K562 (cell line): Measurements from ENCODE around the gene CTRB1. TPM values are rescaled to one million over a fixed set of nuclear protein-coding genes. Genes with fewer than 3 reads are reported as not detected.

Experiments
- ARID3B ChIP-seq: fragments of 250-450 bp; sonication (Bioruptor Pico); IDR thresholded peaks from 2 replicates; pipeline ENCODE4 v1.4.0; 2020; ENCODE audit warnings: borderline replicate concordance
- CREM ChIP-seq: IDR thresholded peaks from 2 replicates; pipeline ENCODE4 v1.6.1; 2014; ENCODE audit warnings: antibody characterized with exemption, low read depth
- FOXK1 ChIP-seq: sonication (generic); formaldehyde crosslinking; IDR thresholded peaks from 2 replicates; pipeline ENCODE4 v1.8.0; 2022; ENCODE audit warnings: missing genetic modification reagents, mild to moderate bottlenecking, borderline replicate concordance
- HOXB6 ChIP-seq: fragments of 250-450 bp; sonication (Bioruptor Pico); IDR thresholded peaks from 2 replicates; pipeline ENCODE4 v1.5.1; 2022; ENCODE audit warnings: mild to moderate bottlenecking, borderline replicate concordance
- ILK ChIP-seq: fragments of 450-650 bp; IDR thresholded peaks from 2 replicates; pipeline ENCODE4 v1.6.1; 2016; ENCODE audit warnings: missing genetic modification characterization, low read depth, mild to moderate bottlenecking, missing compliant biosample characterization, moderate library complexity, borderline replicate concordance
- KLF10 ChIP-seq: fragments of 250-450 bp; sonication (Bioruptor Pico); IDR thresholded peaks from 2 replicates; pipeline ENCODE4 v1.6.1; 2021; ENCODE audit warnings: matching md5 sums
- POLR2AphosphoS2 ChIP-seq: IDR thresholded peaks from 2 replicates; pipeline ENCODE4 v1.6.1; 2012; ENCODE audit warnings: low read length, improper control_type of control experiment
- PRMT5 ChIP-seq: sonication (generic); formaldehyde crosslinking; IDR thresholded peaks from 2 replicates; pipeline ENCODE4 v1.5.0; 2020; ENCODE audit warnings: missing genetic modification reagents
- PRPF4 ChIP-seq: fragments of 200-400 bp; formaldehyde crosslinking; IDR thresholded peaks from one replicate; pipeline ENCODE4 v1.6.1; 2017; ENCODE audit warnings: low read length, low read depth, mild to moderate bottlenecking; ENCODE audit not compliant: insufficient read depth, poor library complexity, severe bottlenecking
- RAD21 ChIP-seq, 2 experiments: fragments of 250-450 bp in 1 of 2; fragments of 450-650 bp in 1 of 2; sonication (Bioruptor Pico) in 1 of 2; formaldehyde crosslinking in 1 of 2; IDR thresholded peaks in 1 of 2; conservative IDR thresholded peaks in 1 of 2; 2 replicates each; pipeline versions ENCODE4 v1.4.0 to v1.8.0; 2020 to 2022; ENCODE audit warnings: mild to moderate bottlenecking in 2 of 2, moderate library complexity in 1 of 2
- RBM15 ChIP-seq: fragments of 200-400 bp; formaldehyde crosslinking; IDR thresholded peaks from 2 replicates; pipeline ENCODE4 v1.6.1; 2018; ENCODE audit warnings: mild to moderate bottlenecking, low read length, moderate library complexity; ENCODE audit not compliant: insufficient read depth
- RBM25 ChIP-seq: fragments of 200-400 bp; formaldehyde crosslinking; IDR thresholded peaks from 2 replicates; pipeline ENCODE4 v1.6.1; 2018; ENCODE audit warnings: low read length, low read depth, moderate library complexity; ENCODE audit not compliant: severe bottlenecking
- RCOR1 ChIP-seq, 2 experiments: IDR thresholded peaks; 2 replicates each; pipeline ENCODE4 v1.6.1; 2012; ENCODE audit warnings: low read depth in 2 of 2, low read length in 2 of 2, borderline replicate concordance in 1 of 2, improper control_type of control experiment in 1 of 2
- SIN3B ChIP-seq: fragments of 450-650 bp; IDR thresholded peaks from 2 replicates; pipeline ENCODE4 v1.6.1; 2017; ENCODE audit warnings: low read depth, mild to moderate bottlenecking, moderate library complexity
- ZEB2 ChIP-seq: fragments of 450-650 bp; IDR thresholded peaks from 2 replicates; pipeline ENCODE4 v1.6.1; 2016
- ZFP1 ChIP-seq: fragments of 450-650 bp; formaldehyde crosslinking; IDR thresholded peaks from 2 replicates; pipeline ENCODE4 v1.4.0; 2020; ENCODE audit warnings: mild to moderate bottlenecking, mixed read lengths
- ZNF507 ChIP-seq: conservative IDR thresholded peaks from 2 replicates; pipeline ENCODE4 v1.6.1; 2017; ENCODE audit warnings: missing genetic modification characterization, missing compliant biosample characterization
- polyA plus RNA-seq, 8 experiments: library from polyadenylated mRNA; depleted of rRNA in 4 of 8; stranded (reverse) in 5 of 8; unstranded in 3 of 8; fragments of >200 nt; fragmentation: Nextera tagmentation in 2 of 8; fragmentation: Illumina TruSeq in 1 of 8; extraction: Ambion mirVana in 2 of 8; extraction: Trizol in 1 of 8; gene quantifications; 2 replicates each; pipeline versions ENCODE4 v1.2.1 to v1.2.3, GENCODE V29; 2011 to 2014; ENCODE audit warnings: inconsistent platforms in 1 of 8, missing spikeins in 1 of 8
- total RNA-seq, 7 experiments: library from RNA; depleted of rRNA in 6 of 7; stranded (reverse); fragments of >200 nt in 6 of 7; fragmentation: Illumina TruSeq in 2 of 7; extraction: Trizol in 2 of 7; gene quantifications; 2 replicates each; pipeline versions ENCODE4 v1.2.1 to v1.2.3, GENCODE V29; 2011 to 2021; ENCODE audit warnings: low replicate concordance in 1 of 7
- TF ChIP-seq, protein P1 (sequence below): fragments of 250-450 bp; sonication (Bioruptor Pico); IDR thresholded peaks from 2 replicates; pipeline ENCODE4 v1.8.0; 2022; ENCODE audit warnings: moderate library complexity, mild to moderate bottlenecking, inconsistent platforms
- TF ChIP-seq, protein P2 (sequence below): sonication (generic); formaldehyde crosslinking; IDR thresholded peaks from 2 replicates; pipeline ENCODE4 v1.8.0; 2022; ENCODE audit warnings: missing genetic modification reagents, mild to moderate bottlenecking, borderline replicate concordance
- TF ChIP-seq, protein P3 (sequence below): fragments of 450-650 bp; formaldehyde crosslinking; IDR thresholded peaks from 2 replicates; pipeline ENCODE4 v1.4.0; 2022; ENCODE audit warnings: missing genetic modification characterization
- TF ChIP-seq, protein P4 (sequence below), 2 experiments: fragments of 250-450 bp in 1 of 2; fragments of 450-650 bp in 1 of 2; sonication (Bioruptor Pico) in 1 of 2; IDR thresholded peaks; 2 replicates each; pipeline versions ENCODE4 v1.6.1 to v1.8.0; 2016 to 2021; ENCODE audit warnings: mild to moderate bottlenecking in 2 of 2, moderate library complexity in 2 of 2, missing compliant biosample characterization in 1 of 2, missing genetic modification characterization in 1 of 2

Gene CTRB1
- total and polyA plus RNA-seq, 9 of the 15 experiments (the other 6 are each of a cell fraction or from before 2014, with no cell fraction given) = 2.3 TPM; not detected in 8

DNA sequence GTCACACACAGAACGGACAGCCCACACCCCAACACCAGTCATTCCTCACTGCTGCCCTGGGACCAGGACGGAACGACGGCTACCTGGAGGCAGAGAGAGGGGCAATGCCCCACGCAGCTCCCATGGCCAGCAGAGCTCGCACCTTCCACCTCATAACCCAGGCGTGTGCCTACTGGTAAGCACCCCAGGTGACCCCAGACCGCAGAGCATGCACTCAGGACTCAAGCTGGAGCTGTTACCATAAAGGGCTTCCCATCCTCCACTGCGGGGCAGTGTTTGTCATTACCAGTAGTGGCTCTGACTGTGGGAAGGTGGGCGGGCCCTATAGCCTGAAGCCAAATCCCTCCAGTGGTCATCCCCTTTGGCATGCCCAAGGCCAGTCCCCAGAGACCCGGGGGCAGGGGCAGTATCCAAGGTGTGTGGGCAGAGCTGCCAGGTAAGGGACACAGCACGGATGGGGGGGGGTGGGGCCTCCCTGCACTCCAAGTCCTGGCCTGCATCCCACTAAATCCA is 37.3 kb downstream of the CTRB1 start (continued):
- TF ChIP-seq, protein P1, sequence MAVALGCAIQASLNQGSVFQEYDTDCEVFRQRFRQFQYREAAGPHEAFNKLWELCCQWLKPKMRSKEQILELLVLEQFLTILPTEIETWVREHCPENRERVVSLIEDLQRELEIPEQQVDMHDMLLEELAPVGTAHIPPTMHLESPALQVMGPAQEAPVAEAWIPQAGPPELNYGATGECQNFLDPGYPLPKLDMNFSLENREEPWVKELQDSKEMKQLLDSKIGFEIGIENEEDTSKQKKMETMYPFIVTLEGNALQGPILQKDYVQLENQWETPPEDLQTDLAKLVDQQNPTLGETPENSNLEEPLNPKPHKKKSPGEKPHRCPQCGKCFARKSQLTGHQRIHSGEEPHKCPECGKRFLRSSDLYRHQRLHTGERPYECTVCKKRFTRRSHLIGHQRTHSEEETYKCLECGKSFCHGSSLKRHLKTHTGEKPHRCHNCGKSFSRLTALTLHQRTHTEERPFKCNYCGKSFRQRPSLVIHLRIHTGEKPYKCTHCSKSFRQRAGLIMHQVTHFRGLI (CRISPR knock-in tag) = no peak
- TF ChIP-seq ZFP1 (CRISPR knock-in tag) (no peak), RCOR1 (IDR thresholded peaks at IDR 0.05; ENCODE audit: borderline replicate concordance in 1 of 2, low read depth in 2 of 2, low read length in 2 of 2) (no peak), KLF10 (CRISPR knock-in tag) (no peak), ILK (no peak), RAD21 (CRISPR knock-in tag; conservative IDR thresholded peaks at IDR 0.05 in 1 of 2, IDR thresholded peaks at IDR 0.05 in 1 of 2) (peak in 1 of 2 experiments; percentile 44; a peak in 2 of 4 replicates), FOXK1 (CRISPR knock-in tag) (no peak), SIN3B (no peak), PRMT5 (CRISPR knock-in tag) (no peak), HOXB6 (CRISPR knock-in tag) (no peak), RBM25 (no peak), POLR2AphosphoS2 (no peak), PRPF4 (no peak), CREM (peak; percentile 28; the same call in 1 of the 2 replicates), RBM15 (no peak), ZEB2 (no peak), ZNF507 (tag) (no peak), ARID3B (CRISPR knock-in tag) (no peak)
- TF ChIP-seq, protein P2, sequence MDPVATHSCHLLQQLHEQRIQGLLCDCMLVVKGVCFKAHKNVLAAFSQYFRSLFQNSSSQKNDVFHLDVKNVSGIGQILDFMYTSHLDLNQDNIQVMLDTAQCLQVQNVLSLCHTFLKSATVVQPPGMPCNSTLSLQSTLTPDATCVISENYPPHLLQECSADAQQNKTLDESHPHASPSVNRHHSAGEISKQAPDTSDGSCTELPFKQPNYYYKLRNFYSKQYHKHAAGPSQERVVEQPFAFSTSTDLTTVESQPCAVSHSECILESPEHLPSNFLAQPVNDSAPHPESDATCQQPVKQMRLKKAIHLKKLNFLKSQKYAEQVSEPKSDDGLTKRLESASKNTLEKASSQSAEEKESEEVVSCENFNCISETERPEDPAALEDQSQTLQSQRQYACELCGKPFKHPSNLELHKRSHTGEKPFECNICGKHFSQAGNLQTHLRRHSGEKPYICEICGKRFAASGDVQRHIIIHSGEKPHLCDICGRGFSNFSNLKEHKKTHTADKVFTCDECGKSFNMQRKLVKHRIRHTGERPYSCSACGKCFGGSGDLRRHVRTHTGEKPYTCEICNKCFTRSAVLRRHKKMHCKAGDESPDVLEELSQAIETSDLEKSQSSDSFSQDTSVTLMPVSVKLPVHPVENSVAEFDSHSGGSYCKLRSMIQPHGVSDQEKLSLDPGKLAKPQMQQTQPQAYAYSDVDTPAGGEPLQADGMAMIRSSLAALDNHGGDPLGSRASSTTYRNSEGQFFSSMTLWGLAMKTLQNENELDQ (CRISPR knock-in tag) = no peak
- TF ChIP-seq, protein P3, sequence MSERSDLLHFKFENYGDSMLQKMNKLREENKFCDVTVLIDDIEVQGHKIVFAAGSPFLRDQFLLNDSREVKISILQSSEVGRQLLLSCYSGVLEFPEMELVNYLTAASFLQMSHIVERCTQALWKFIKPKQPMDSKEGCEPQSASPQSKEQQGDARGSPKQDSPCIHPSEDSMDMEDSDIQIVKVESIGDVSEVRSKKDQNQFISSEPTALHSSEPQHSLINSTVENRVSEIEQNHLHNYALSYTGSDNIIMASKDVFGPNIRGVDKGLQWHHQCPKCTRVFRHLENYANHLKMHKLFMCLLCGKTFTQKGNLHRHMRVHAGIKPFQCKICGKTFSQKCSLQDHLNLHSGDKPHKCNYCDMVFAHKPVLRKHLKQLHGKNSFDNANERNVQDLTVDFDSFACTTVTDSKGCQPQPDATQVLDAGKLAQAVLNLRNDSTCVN = no peak
- TF ChIP-seq, protein P4, sequence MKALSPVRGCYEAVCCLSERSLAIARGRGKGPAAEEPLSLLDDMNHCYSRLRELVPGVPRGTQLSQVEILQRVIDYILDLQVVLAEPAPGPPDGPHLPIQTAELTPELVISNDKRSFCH (CRISPR knock-in tag; IDR thresholded peaks at IDR 0.05) = no peak
- TF ChIP-seq, protein P4 (tag; IDR thresholded peaks at IDR 0.05) = no peak
